ENCODE measurements around the gene LYPD3. TPM values are rescaled to one million over a fixed set of nuclear protein-coding genes. Genes with fewer than 3 reads are reported as not detected.
A peak's percentile ranks its signal among the peaks of the same experiment; 100 is the strongest.

Gene LYPD3
- total RNA-seq, 1 donor from 2014 or later: 0.89 TPM

GRCh38 chr19:43455321-43456113 is 9.9 kb downstream of the LYPD3 start:
- peaks cover 8% of the 10 kb centered on the region for H3K9me3 Mint-ChIP-seq
- no peaks in the 10 kb centered on the region for H3K4me1 Mint-ChIP-seq
- TF ChIP-seq, protein P1, sequence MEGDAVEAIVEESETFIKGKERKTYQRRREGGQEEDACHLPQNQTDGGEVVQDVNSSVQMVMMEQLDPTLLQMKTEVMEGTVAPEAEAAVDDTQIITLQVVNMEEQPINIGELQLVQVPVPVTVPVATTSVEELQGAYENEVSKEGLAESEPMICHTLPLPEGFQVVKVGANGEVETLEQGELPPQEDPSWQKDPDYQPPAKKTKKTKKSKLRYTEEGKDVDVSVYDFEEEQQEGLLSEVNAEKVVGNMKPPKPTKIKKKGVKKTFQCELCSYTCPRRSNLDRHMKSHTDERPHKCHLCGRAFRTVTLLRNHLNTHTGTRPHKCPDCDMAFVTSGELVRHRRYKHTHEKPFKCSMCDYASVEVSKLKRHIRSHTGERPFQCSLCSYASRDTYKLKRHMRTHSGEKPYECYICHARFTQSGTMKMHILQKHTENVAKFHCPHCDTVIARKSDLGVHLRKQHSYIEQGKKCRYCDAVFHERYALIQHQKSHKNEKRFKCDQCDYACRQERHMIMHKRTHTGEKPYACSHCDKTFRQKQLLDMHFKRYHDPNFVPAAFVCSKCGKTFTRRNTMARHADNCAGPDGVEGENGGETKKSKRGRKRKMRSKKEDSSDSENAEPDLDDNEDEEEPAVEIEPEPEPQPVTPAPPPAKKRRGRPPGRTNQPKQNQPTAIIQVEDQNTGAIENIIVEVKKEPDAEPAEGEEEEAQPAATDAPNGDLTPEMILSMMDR (conservative IDR thresholded peaks at IDR 0.05): no peak
- H3K27ac Mint-ChIP-seq (ENCODE audit: unreplicated experiment): peak overlapping the region; percentile 67
- peaks cover 35% of the 10 kb centered on the region for H3K27me3 Mint-ChIP-seq (ENCODE audit: low read depth)
- no peak for DNase-seq (ENCODE audit: low read depth, low spot score)
- H3K4me3 Mint-ChIP-seq: no peak overlapping the region
- no peaks in the 10 kb centered on the region for H3K36me3 Mint-ChIP-seq (ENCODE audit: low read depth)

- Mint-ChIP-seq H3K4me1 (no peaks in the 10 kb centered on the region), H3K27ac (ENCODE audit: unreplicated experiment) (no peak overlapping the region), H3K9me3 (peaks cover 8% of the 10 kb centered on the region), H3K27me3 (ENCODE audit: low read depth) (peaks cover 29% of the 10 kb centered on the region), H3K36me3 (ENCODE audit: low read depth) (no peaks in the 10 kb centered on the region), H3K4me3 (no peak overlapping the region)
- DNase-seq (ENCODE audit: low read depth, low spot score): no peak
- TF ChIP-seq, protein P1 (conservative IDR thresholded peaks at IDR 0.05): no peak
Measured at GRCh38 chr19:43454031-43454430, 11.4 kb downstream of the LYPD3 start.

- H3K4me1 Mint-ChIP-seq: no peaks in the 10 kb centered on the region
- TF ChIP-seq, protein P1 (conservative IDR thresholded peaks at IDR 0.05): no peak
- peaks cover 26% of the 10 kb centered on the region for H3K27me3 Mint-ChIP-seq (ENCODE audit: low read depth)
Measured at GRCh38 chr19:43452582-43452981, 12.8 kb downstream of the LYPD3 start.

GRCh38 chr19:43450545-43450997 is 14.8 kb downstream of the LYPD3 start:
- Mint-ChIP-seq H3K4me3 (no peak overlapping the region), H3K36me3 (ENCODE audit: low read depth) (no peaks in the 10 kb centered on the region), H3K27me3 (ENCODE audit: low read depth) (peaks cover 21% of the 10 kb centered on the region), H3K9me3 (peaks cover 8% of the 10 kb centered on the region), H3K4me1 (peaks cover 5% of the 10 kb centered on the region), H3K27ac (ENCODE audit: unreplicated experiment) (no peak overlapping the region)
- TF ChIP-seq, protein P1 (conservative IDR thresholded peaks at IDR 0.05): no peak
- DNase-seq (ENCODE audit: low read depth, low spot score): no peak

More at GRCh38 chr19:43452582-43452981, 12.8 kb downstream of the LYPD3 start:
- H3K9me3 Mint-ChIP-seq: peaks cover 8% of the 10 kb centered on the region
- DNase-seq (ENCODE audit: low read depth, low spot score): no peak
- no peak overlapping the region for H3K4me3 Mint-ChIP-seq
- no peak overlapping the region for H3K27ac Mint-ChIP-seq (ENCODE audit: unreplicated experiment)
- H3K36me3 Mint-ChIP-seq (ENCODE audit: low read depth): no peaks in the 10 kb centered on the region

- DNase-seq (ENCODE audit: low read depth, low spot score): no peak
- Mint-ChIP-seq H3K27me3 (ENCODE audit: low read depth) (peaks cover 29% of the 10 kb centered on the region), H3K9me3 (peaks cover 7% of the 10 kb centered on the region), H3K36me3 (ENCODE audit: low read depth) (no peaks in the 10 kb centered on the region), H3K4me1 (peaks cover 5% of the 10 kb centered on the region), H3K27ac (ENCODE audit: unreplicated experiment) (no peak overlapping the region), H3K4me3 (no peak overlapping the region)
- TF ChIP-seq, protein P1 (conservative IDR thresholded peaks at IDR 0.05): no peak
Measured at GRCh38 chr19:43447655-43448054, 17.8 kb downstream of the LYPD3 start.
